ENCODE measurements around the gene SYNGR2. TPM values are rescaled to one million over a fixed set of nuclear protein-coding genes. Genes with fewer than 3 reads are reported as not detected.

Gene SYNGR2
- total and polyA plus RNA-seq, 9 of the 15 experiments (the other 6 are each of a cell fraction or from before 2014, with no cell fraction given) = 1.4 to 173 (median 87.8) TPM

DNA sequence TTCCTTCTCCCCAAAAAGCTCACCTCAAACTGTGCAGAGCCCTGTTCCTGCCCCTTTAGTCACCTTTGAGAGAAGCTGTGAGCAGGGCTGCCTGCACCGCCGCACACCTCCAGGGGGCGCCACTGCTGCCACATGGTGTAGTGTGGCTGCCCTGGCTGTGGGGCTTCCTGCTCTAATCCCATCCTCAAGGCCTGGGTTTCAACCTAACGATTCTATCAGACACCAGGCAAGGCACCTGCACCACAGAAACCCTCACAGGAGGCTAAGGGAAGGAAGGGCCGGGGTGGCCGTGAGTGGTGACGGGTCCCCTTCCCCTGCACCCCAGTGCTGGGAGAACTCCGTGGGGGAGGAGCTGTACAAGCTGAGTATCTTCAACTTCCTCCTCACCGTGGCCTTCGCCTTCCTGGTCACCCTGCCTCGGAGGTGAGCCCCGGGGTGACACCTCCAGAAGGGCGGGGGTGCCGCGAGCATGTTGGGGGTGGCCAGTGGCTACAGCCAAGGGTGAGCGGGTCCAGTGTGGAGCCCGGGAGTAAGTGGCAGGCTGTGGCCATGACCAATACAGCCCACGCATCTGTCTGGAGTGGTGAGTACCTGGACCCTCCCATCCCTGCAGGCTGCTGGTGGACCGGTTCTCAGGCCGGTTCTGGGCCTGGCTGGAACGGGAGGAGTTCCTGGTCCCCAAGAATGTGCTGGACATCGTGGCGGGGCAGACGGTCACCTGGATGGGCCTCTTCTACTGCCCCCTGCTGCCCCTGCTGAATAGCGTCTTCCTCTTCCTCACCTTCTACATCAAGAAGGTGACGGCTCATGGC is 30.8 kb upstream of the SYNGR2 start (continued):
- peak; percentile 61 for TF ChIP-seq SMARCE1 (IDR thresholded peaks at IDR 0.05)
- TF ChIP-seq, protein P1, sequence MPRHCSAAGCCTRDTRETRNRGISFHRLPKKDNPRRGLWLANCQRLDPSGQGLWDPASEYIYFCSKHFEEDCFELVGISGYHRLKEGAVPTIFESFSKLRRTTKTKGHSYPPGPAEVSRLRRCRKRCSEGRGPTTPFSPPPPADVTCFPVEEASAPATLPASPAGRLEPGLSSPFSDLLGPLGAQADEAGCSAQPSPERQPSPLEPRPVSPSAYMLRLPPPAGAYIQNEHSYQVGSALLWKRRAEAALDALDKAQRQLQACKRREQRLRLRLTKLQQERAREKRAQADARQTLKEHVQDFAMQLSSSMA (CRISPR knock-in tag; IDR thresholded peaks at IDR 0.05) = no peak
- TF ChIP-seq, protein P2, sequence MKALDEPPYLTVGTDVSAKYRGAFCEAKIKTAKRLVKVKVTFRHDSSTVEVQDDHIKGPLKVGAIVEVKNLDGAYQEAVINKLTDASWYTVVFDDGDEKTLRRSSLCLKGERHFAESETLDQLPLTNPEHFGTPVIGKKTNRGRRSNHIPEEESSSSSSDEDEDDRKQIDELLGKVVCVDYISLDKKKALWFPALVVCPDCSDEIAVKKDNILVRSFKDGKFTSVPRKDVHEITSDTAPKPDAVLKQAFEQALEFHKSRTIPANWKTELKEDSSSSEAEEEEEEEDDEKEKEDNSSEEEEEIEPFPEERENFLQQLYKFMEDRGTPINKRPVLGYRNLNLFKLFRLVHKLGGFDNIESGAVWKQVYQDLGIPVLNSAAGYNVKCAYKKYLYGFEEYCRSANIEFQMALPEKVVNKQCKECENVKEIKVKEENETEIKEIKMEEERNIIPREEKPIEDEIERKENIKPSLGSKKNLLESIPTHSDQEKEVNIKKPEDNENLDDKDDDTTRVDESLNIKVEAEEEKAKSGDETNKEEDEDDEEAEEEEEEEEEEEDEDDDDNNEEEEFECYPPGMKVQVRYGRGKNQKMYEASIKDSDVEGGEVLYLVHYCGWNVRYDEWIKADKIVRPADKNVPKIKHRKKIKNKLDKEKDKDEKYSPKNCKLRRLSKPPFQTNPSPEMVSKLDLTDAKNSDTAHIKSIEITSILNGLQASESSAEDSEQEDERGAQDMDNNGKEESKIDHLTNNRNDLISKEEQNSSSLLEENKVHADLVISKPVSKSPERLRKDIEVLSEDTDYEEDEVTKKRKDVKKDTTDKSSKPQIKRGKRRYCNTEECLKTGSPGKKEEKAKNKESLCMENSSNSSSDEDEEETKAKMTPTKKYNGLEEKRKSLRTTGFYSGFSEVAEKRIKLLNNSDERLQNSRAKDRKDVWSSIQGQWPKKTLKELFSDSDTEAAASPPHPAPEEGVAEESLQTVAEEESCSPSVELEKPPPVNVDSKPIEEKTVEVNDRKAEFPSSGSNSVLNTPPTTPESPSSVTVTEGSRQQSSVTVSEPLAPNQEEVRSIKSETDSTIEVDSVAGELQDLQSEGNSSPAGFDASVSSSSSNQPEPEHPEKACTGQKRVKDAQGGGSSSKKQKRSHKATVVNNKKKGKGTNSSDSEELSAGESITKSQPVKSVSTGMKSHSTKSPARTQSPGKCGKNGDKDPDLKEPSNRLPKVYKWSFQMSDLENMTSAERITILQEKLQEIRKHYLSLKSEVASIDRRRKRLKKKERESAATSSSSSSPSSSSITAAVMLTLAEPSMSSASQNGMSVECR (CRISPR knock-in tag; IDR thresholded peaks at IDR 0.05) = peak; percentile 81
- no peak for TF ChIP-seq KDM5B (IDR thresholded peaks at IDR 0.05; ENCODE audit: insufficient replicate concordance, low read depth, low read length)
- no peak for TF ChIP-seq ZNF384 (IDR thresholded peaks at IDR 0.05; ENCODE audit: low read depth, low read length)
- TF ChIP-seq, protein P3, sequence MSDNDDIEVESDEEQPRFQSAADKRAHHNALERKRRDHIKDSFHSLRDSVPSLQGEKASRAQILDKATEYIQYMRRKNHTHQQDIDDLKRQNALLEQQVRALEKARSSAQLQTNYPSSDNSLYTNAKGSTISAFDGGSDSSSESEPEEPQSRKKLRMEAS (CRISPR knock-in tag; IDR thresholded peaks at IDR 0.05) = peak; percentile 85
- peak; percentile 25 for TF ChIP-seq ESRRA (IDR thresholded peaks at IDR 0.05; ENCODE audit: borderline replicate concordance, low read depth)
- TF ChIP-seq HSF4 (CRISPR knock-in tag; IDR thresholded peaks at IDR 0.05; ENCODE audit: borderline replicate concordance) = 0 out of 2 replicates have a peak, but pooled peaks have one; percentile 49
- TF ChIP-seq, protein P4, sequence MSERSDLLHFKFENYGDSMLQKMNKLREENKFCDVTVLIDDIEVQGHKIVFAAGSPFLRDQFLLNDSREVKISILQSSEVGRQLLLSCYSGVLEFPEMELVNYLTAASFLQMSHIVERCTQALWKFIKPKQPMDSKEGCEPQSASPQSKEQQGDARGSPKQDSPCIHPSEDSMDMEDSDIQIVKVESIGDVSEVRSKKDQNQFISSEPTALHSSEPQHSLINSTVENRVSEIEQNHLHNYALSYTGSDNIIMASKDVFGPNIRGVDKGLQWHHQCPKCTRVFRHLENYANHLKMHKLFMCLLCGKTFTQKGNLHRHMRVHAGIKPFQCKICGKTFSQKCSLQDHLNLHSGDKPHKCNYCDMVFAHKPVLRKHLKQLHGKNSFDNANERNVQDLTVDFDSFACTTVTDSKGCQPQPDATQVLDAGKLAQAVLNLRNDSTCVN (CRISPR knock-in tag; IDR thresholded peaks at IDR 0.05) = no peak
- TF ChIP-seq, protein P5, sequence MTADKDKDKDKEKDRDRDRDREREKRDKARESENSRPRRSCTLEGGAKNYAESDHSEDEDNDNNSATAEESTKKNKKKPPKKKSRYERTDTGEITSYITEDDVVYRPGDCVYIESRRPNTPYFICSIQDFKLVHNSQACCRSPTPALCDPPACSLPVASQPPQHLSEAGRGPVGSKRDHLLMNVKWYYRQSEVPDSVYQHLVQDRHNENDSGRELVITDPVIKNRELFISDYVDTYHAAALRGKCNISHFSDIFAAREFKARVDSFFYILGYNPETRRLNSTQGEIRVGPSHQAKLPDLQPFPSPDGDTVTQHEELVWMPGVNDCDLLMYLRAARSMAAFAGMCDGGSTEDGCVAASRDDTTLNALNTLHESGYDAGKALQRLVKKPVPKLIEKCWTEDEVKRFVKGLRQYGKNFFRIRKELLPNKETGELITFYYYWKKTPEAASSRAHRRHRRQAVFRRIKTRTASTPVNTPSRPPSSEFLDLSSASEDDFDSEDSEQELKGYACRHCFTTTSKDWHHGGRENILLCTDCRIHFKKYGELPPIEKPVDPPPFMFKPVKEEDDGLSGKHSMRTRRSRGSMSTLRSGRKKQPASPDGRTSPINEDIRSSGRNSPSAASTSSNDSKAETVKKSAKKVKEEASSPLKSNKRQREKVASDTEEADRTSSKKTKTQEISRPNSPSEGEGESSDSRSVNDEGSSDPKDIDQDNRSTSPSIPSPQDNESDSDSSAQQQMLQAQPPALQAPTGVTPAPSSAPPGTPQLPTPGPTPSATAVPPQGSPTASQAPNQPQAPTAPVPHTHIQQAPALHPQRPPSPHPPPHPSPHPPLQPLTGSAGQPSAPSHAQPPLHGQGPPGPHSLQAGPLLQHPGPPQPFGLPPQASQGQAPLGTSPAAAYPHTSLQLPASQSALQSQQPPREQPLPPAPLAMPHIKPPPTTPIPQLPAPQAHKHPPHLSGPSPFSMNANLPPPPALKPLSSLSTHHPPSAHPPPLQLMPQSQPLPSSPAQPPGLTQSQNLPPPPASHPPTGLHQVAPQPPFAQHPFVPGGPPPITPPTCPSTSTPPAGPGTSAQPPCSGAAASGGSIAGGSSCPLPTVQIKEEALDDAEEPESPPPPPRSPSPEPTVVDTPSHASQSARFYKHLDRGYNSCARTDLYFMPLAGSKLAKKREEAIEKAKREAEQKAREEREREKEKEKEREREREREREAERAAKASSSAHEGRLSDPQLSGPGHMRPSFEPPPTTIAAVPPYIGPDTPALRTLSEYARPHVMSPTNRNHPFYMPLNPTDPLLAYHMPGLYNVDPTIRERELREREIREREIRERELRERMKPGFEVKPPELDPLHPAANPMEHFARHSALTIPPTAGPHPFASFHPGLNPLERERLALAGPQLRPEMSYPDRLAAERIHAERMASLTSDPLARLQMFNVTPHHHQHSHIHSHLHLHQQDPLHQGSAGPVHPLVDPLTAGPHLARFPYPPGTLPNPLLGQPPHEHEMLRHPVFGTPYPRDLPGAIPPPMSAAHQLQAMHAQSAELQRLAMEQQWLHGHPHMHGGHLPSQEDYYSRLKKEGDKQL (CRISPR knock-in tag; IDR thresholded peaks at IDR 0.05; ENCODE audit: borderline replicate concordance) = no peak
- TF ChIP-seq FOXM1 (IDR thresholded peaks at IDR 0.05; ENCODE audit: low read depth) = no peak
- TF ChIP-seq FOXM1 (CRISPR knock-in tag; IDR thresholded peaks at IDR 0.05; ENCODE audit: low read depth) = no peak

Measured in K562 (cell line).